Neuronal stem cell (in vitro differentiated cells): ENCODE measurements around the gene FAM9C. TPM values are rescaled to one million over a fixed set of nuclear protein-coding genes. Genes with fewer than 3 reads are reported as not detected.

Experiments used
- DNase-seq: peaks from one replicate; pipeline ENCODE4 v3.0.0-alpha.2; 2013; ENCODE audit warnings: low spot score
- H2AFZ ChIP-seq: one replicate; pipeline ENCODE4 v1.6.1; 2013; ENCODE audit warnings: mild to moderate bottlenecking, low read length, inconsistent platforms
- H2AK5ac ChIP-seq: 2 replicates; pipeline ENCODE4 v1.6.1; 2013; ENCODE audit warnings: low read depth, mild to moderate bottlenecking, inconsistent platforms, low read length, moderate library complexity, mixed read lengths
- H2BK120ac ChIP-seq: 2 replicates; pipeline ENCODE4 v1.6.1; 2013; ENCODE audit warnings: low read depth, mild to moderate bottlenecking, inconsistent platforms, low read length, moderate library complexity, mixed read lengths
- H2BK12ac ChIP-seq: one replicate; pipeline ENCODE4 v1.6.1; 2013; ENCODE audit warnings: low read length, inconsistent platforms
- H2BK15ac ChIP-seq: 2 replicates; pipeline ENCODE4 v1.6.1; 2013; ENCODE audit warnings: mild to moderate bottlenecking, low read length, inconsistent platforms, mixed read lengths
- H2BK5ac ChIP-seq: one replicate; pipeline ENCODE4 v1.6.1; 2013; ENCODE audit warnings: inconsistent platforms, mild to moderate bottlenecking, low read length, moderate library complexity
- H3K14ac ChIP-seq: one replicate; pipeline ENCODE4 v1.6.1; 2013; ENCODE audit warnings: low read length, inconsistent platforms
- H3K18ac ChIP-seq: 2 replicates; pipeline ENCODE4 v1.6.1; 2013; ENCODE audit warnings: low read length, inconsistent platforms
- H3K23ac ChIP-seq: 2 replicates; pipeline ENCODE4 v1.6.1; 2013; ENCODE audit warnings: low read depth, mild to moderate bottlenecking, mixed read lengths, low read length, inconsistent platforms; ENCODE audit not compliant: poor library complexity
- H3K27ac ChIP-seq: replicated peaks from 3 replicates; pipeline ENCODE4 v1.5.1; 2013; ENCODE audit warnings: low read length, inconsistent platforms
- H3K27me3 ChIP-seq, 3 experiments: 2 replicates each; pipeline ENCODE4 v1.6.1; 2013; ENCODE audit warnings: low read length in 3 of 3, mild to moderate bottlenecking in 2 of 3, inconsistent platforms in 1 of 3, low read depth in 1 of 3, mixed read lengths in 1 of 3, moderate library complexity in 1 of 3; ENCODE audit not compliant: control insufficient read depth in 3 of 3, insufficient read depth in 3 of 3
- H3K36me3 ChIP-seq, 2 donors: replicated peaks in 1 of 2; 2 replicates each; pipeline ENCODE4 v1.6.1; 2013; ENCODE audit warnings: low read length in 2 of 2; ENCODE audit not compliant: control insufficient read depth in 2 of 2, insufficient read depth in 2 of 2
- H3K4ac ChIP-seq: 2 replicates; pipeline ENCODE4 v1.6.1; 2013; ENCODE audit warnings: inconsistent platforms, mild to moderate bottlenecking, low read length, moderate library complexity
- H3K4me1 ChIP-seq, 2 donors: 1 replicate in 1 of 2; 2 replicates in 1 of 2; pipeline ENCODE4 v1.6.1; 2013; ENCODE audit warnings: low read length in 2 of 2, low read depth in 1 of 2; ENCODE audit not compliant: control insufficient read depth in 2 of 2, insufficient read depth in 1 of 2
- H3K4me2 ChIP-seq: one replicate; pipeline ENCODE4 v1.6.1; 2013; ENCODE audit warnings: mild to moderate bottlenecking, low read length, inconsistent platforms; ENCODE audit not compliant: insufficient read depth, poor library complexity, severe bottlenecking
- H3K4me3 ChIP-seq, 2 donors: 2 replicates each; pipeline ENCODE4 v1.5.1; 2013; ENCODE audit warnings: low read length in 2 of 2, mild to moderate bottlenecking in 2 of 2, inconsistent platforms in 1 of 2, moderate library complexity in 1 of 2
- H3K79me1 ChIP-seq: one replicate; pipeline ENCODE4 v1.6.1; 2013; ENCODE audit warnings: low read depth, mild to moderate bottlenecking, inconsistent platforms, low read length, moderate library complexity
- H3K9ac ChIP-seq: one replicate; pipeline ENCODE4 v1.6.1; 2013; ENCODE audit warnings: mild to moderate bottlenecking, low read depth, low read length, inconsistent platforms; ENCODE audit not compliant: poor library complexity
- H3K9me3 ChIP-seq, 2 donors: replicated peaks in 1 of 2; 2 replicates each; pipeline versions ENCODE3 to v1.6.1; 2013; ENCODE audit warnings: low read length in 2 of 2, mild to moderate bottlenecking in 2 of 2, inconsistent platforms in 1 of 2, low read depth in 1 of 2, mixed read lengths in 1 of 2, moderate library complexity in 1 of 2; ENCODE audit not compliant: control insufficient read depth in 2 of 2, insufficient read depth in 1 of 2
- H4K8ac ChIP-seq: one replicate; pipeline ENCODE4 v1.6.1; 2013; ENCODE audit warnings: low read depth, mild to moderate bottlenecking, inconsistent platforms, low read length, moderate library complexity
- H4K91ac ChIP-seq: one replicate; pipeline ENCODE4 v1.6.1; 2013; ENCODE audit warnings: low read length, low read depth, mild to moderate bottlenecking, inconsistent platforms; ENCODE audit not compliant: poor library complexity
- WGBS, 2 donors: extraction: QIAGEN DNeasy Blood & Tissue Kit; methylation state at CpG; one replicate each; pipeline ENCODE4 v1.1.7; 2013; ENCODE audit warnings: missing lambda C conversion rate in 2 of 2, mixed read lengths in 1 of 2; ENCODE audit not compliant: insufficient read length in 2 of 2, insufficient replicate concordance in 1 of 2; ENCODE audit errors: extremely low coverage in 2 of 2; 5-methylcytosine and 5-hydroxymethylcytosine counted together
- polyA plus RNA-seq, 2 experiments: library from polyadenylated mRNA; stranded (reverse); fragments of 200-250 nt; gene quantifications; one replicate each; pipeline ENCODE4 v1.2.3, GENCODE V29; 2013

The FAM9C gene
- polyA plus RNA-seq (2013, experiment 1 of 2): not detected
- polyA plus RNA-seq (2013, experiment 2 of 2): not detected

DNA sequence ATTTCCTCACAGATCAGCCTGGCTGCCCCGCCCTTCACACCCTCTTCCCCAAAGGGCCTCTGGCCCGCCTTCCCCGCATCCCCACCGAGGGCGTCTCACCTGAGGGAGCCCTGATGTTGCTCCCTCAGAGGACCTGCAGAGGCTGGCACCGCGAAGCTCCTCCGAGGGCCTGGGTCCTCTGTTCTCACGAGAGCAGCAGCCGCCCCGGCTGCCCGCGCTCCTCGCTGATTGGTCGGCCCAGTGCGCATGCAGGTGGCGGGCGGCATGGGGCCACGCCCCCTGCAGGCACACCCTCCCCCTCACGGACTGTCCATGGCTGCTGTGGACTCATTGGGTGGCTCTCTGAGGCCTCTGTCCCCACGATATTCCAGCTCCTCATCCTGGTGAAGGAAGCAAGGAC, at the start of gene FAM9C:
TSS of gene FAM9C (minus strand) at position 180 of the 400 bp plus-strand sequence. CDS start 831 bp downstream, outside the sequence.
- Histone ChIP-seq H2AK5ac (peak within 1 kb of the TSS; percentile 70), H3K36me3 (no peaks in the 10 kb centered on the region), H3K4me1 (no peaks in the 10 kb centered on the region), H2BK120ac (no peak within 1 kb of the TSS), H3K14ac (no peak within 1 kb of the TSS), H3K18ac (peak within 1 kb of the TSS; percentile 48), H3K27ac (no peak within 1 kb of the TSS), H4K8ac (peak within 1 kb of the TSS; percentile 43), H2BK15ac (no peak within 1 kb of the TSS), H3K79me1 (no peaks in the 10 kb centered on the region), H3K27me3 (no peaks in the 10 kb centered on the region), H4K91ac (no peak within 1 kb of the TSS), H2AFZ (peak within 1 kb of the TSS; percentile 17), H2BK5ac (no peak within 1 kb of the TSS), H3K23ac (no peak within 1 kb of the TSS), H3K9ac (no peak within 1 kb of the TSS), H2BK12ac (no peak within 1 kb of the TSS), H3K4ac (no peak within 1 kb of the TSS), H3K4me3 (no peak within 1 kb of the TSS), H3K4me2 (no peak within 1 kb of the TSS), H3K9me3 (no peaks in the 10 kb centered on the region)
- no CpG with 5 or more reads among the region's 21 CpGs for WGBS, 2 donors
- no peak for DNase-seq

DNA sequence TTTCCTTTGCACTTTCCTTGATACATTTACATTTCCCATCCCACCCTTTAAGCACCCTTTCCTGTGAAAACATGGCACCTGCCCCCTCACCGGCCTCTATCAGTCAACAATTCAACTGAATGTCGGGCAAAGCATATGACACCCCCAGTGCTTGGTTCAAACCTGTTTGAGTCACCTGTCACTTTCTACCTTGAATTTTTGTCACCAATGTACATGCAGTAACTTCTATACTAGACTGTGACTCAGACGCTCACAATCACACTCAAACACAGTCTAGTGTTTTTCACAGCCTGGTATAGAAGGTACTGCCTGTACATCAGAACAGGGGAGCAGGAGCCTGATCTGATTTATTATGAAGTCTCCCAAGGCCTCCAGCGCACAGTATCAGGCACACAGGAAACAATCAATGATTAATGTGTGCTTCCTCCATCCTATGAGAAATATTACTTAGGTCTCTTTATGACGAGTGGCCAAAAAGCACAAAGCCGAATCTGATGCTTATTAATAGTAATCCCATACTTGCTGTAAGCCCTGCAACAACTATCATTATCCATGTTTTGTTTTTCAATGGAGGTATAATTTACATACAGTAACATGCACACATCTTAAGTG, 49.2 kb upstream of the FAM9C start:
- Histone ChIP-seq H2BK12ac (no peak overlapping the region), H2BK120ac (no peak overlapping the region), H3K27ac (no peak overlapping the region), H3K9ac (no peak overlapping the region), H2AK5ac (no peak overlapping the region), H3K79me1 (no peaks in the 10 kb centered on the region), H3K4me2 (no peak overlapping the region), H2AFZ (no peak overlapping the region), H2BK5ac (no peak overlapping the region), H3K4me3 (no peak overlapping the region), H4K91ac (no peak overlapping the region), H3K4ac (no peak overlapping the region), H3K14ac (no peak overlapping the region), H4K8ac (no peak overlapping the region), H3K18ac (no peak overlapping the region), H2BK15ac (no peak overlapping the region), H3K36me3 (no peaks in the 10 kb centered on the region), H3K27me3 (no peaks in the 10 kb centered on the region), H3K23ac (no peak overlapping the region), H3K4me1 (peaks cover 0 to 9% of the 10 kb centered on the region in 2 donors), H3K9me3 (no peaks in the 10 kb centered on the region)
- DNase-seq: no peak
- no CpG with 5 or more reads among the region's 6 CpGs for WGBS, 2 donors

DNA sequence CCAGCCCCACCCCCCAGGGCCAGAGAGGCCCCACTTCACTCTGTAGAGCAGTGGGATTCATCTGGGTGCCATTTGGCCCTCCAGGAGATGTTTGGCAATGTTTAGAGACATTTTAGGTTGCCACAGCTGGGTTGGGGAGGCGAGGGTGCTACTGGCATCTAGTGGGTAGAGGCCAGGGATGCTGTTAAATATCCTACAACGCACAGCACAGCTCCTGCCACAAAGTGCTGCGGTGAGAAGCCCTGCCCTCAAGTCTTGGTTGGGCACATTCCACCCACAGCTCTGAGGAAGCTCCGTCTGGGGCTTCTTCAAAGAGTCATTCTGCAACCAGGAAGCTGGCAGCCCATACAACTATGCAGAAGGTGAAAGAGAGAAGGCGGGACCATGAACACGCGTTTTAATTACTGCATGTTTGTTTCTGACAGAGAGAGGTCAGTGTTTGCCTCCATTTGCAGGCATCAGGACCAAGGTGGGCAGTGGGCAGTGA, 48.1 kb upstream of the FAM9C start:
- Histone ChIP-seq H3K27me3 (no peaks in the 10 kb centered on the region), H3K9me3 (no peaks in the 10 kb centered on the region), H3K23ac (no peak overlapping the region), H2BK5ac (no peak overlapping the region), H2AK5ac (no peak overlapping the region), H3K9ac (no peak overlapping the region), H2BK12ac (no peak overlapping the region), H3K4me3 (no peak overlapping the region), H3K4me1 (peaks cover 0 to 9% of the 10 kb centered on the region in 2 donors), H3K4ac (no peak overlapping the region), H2BK15ac (no peak overlapping the region), H3K4me2 (no peak overlapping the region), H2BK120ac (no peak overlapping the region), H3K18ac (no peak overlapping the region), H4K91ac (no peak overlapping the region), H4K8ac (no peak overlapping the region), H3K14ac (no peak overlapping the region), H3K79me1 (no peaks in the 10 kb centered on the region), H3K36me3 (no peaks in the 10 kb centered on the region), H3K27ac (no peak overlapping the region), H2AFZ (no peak overlapping the region)
- no peak for DNase-seq
- WGBS, 2 donors: no CpG with 5 or more reads among the region's 7 CpGs

- Histone ChIP-seq H3K27me3 (no peaks in the 10 kb centered on the region), H3K36me3 (no peaks in the 10 kb centered on the region), H3K4ac (no peak overlapping the region), H2BK5ac (no peak overlapping the region), H3K9ac (no peak overlapping the region), H3K14ac (no peak overlapping the region), H3K4me1 (peaks cover 0 to 9% of the 10 kb centered on the region in 2 donors), H3K18ac (no peak overlapping the region), H2AFZ (no peak overlapping the region), H4K8ac (no peak overlapping the region), H3K27ac (no peak overlapping the region), H3K4me3 (no peak overlapping the region), H3K9me3 (no peaks in the 10 kb centered on the region), H2BK12ac (no peak overlapping the region), H2AK5ac (no peak overlapping the region), H3K23ac (no peak overlapping the region), H3K4me2 (no peak overlapping the region), H2BK120ac (no peak overlapping the region), H3K79me1 (no peaks in the 10 kb centered on the region), H2BK15ac (no peak overlapping the region), H4K91ac (no peak overlapping the region)
- WGBS, 2 donors: no CpG with 5 or more reads among the region's 6 CpGs
- DNase-seq: no peak
These were observed 46.8 kb upstream of the FAM9C start for GRCh38 chrX:13091111-13091765.
